MM.1S (cell line): ENCODE results near the gene FHIT.

Experiments
- EZH2phosphoT487 ChIP-seq: fragments of 300-600 bp; sonication (generic); IDR thresholded peaks from 2 replicates; pipeline ENCODE4 v1.6.1; 2018; ENCODE audit warnings: antibody characterized with exemption, low read length
- TF ChIP-seq, protein P1 (sequence below): fragments of 300-600 bp; sonication (generic); IDR thresholded peaks from 2 replicates; pipeline ENCODE4 v1.5.1; 2016; ENCODE audit warnings: antibody characterized with exemption, low read length, mixed read lengths

DNA sequence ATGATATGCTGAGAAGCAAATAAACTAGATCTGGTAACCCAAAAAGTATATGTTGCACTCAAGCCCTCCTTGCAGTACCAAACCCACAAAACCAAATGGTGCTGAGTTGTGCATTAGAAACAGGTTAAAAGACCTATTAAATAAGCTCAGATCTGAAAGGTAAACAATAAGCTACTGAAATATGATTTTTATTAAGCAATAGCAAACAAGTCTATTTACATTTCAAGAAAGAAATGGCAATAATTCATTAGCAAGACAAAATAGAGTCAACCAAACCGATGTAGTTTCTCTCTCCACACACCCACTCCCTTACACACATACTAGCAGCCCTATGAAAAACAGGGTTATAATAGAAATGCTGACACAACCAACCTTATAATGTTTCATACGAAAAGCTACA is 760.3 kb downstream of the FHIT start:
- TF ChIP-seq, protein P1, sequence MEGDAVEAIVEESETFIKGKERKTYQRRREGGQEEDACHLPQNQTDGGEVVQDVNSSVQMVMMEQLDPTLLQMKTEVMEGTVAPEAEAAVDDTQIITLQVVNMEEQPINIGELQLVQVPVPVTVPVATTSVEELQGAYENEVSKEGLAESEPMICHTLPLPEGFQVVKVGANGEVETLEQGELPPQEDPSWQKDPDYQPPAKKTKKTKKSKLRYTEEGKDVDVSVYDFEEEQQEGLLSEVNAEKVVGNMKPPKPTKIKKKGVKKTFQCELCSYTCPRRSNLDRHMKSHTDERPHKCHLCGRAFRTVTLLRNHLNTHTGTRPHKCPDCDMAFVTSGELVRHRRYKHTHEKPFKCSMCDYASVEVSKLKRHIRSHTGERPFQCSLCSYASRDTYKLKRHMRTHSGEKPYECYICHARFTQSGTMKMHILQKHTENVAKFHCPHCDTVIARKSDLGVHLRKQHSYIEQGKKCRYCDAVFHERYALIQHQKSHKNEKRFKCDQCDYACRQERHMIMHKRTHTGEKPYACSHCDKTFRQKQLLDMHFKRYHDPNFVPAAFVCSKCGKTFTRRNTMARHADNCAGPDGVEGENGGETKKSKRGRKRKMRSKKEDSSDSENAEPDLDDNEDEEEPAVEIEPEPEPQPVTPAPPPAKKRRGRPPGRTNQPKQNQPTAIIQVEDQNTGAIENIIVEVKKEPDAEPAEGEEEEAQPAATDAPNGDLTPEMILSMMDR, result no peak
- no peak for TF ChIP-seq EZH2phosphoT487
